CD14-positive monocyte (primary cell): ENCODE measurements around the gene CACNA1C. TPM values are rescaled to one million over a fixed set of nuclear protein-coding genes. Genes with fewer than 3 reads are reported as not detected.

Experiments
- DNase-seq, 3 donors: peaks; one replicate each; pipeline ENCODE4 v3.0.0-alpha.2; 2011 to 2022
- H2AFZ ChIP-seq: 2 replicates; pipeline ENCODE4 v1.6.0; 2012; ENCODE audit warnings: mild to moderate bottlenecking, low read depth, low read length, inconsistent platforms; ENCODE audit not compliant: insufficient read depth, poor library complexity, severe bottlenecking
- H3K27ac ChIP-seq, 2 donors: 1 replicate in 1 of 2; 2 replicates in 1 of 2; pipeline ENCODE4 v1.5.1; 2012 to 2013; ENCODE audit warnings: low read length in 2 of 2, control low read depth in 1 of 2, inconsistent platforms in 1 of 2, low read depth in 1 of 2, mild to moderate bottlenecking in 1 of 2
- H3K27me3 ChIP-seq, 2 donors: one replicate each; pipeline versions ENCODE4 v1.6.0 to v1.6.1; 2011 to 2013; ENCODE audit warnings: low read length in 2 of 2; ENCODE audit not compliant: control insufficient read depth in 2 of 2, insufficient read depth in 2 of 2
- H3K36me3 ChIP-seq, 2 donors: replicated peaks in 1 of 2; 1 replicate in 1 of 2; 2 replicates in 1 of 2; pipeline versions ENCODE4 v1.5.1 to v1.6.1; 2012 to 2013; ENCODE audit warnings: low read length in 2 of 2, control low read depth in 1 of 2, inconsistent platforms in 1 of 2, mild to moderate bottlenecking in 1 of 2; ENCODE audit not compliant: insufficient read depth in 2 of 2, control insufficient read depth in 1 of 2
- H3K4me1 ChIP-seq, 2 donors: 1 replicate in 1 of 2; 2 replicates in 1 of 2; pipeline versions ENCODE4 v1.5.1 to v1.6.1; 2012 to 2013; ENCODE audit warnings: low read length in 2 of 2, control low read depth in 1 of 2, inconsistent platforms in 1 of 2, mild to moderate bottlenecking in 1 of 2, moderate library complexity in 1 of 2; ENCODE audit not compliant: insufficient read depth in 2 of 2, control insufficient read depth in 1 of 2
- H3K4me2 ChIP-seq: replicated peaks from 2 replicates; pipeline ENCODE3; 2012; ENCODE audit warnings: low read length, moderate library complexity, mild to moderate bottlenecking; ENCODE audit not compliant: poor library complexity, severe bottlenecking; ENCODE audit errors: extremely low read depth
- H3K4me3 ChIP-seq, 3 experiments: fragments of 200-600 bp in 1 of 3; sonication (generic) in 1 of 3; replicated peaks in 1 of 3; 1 replicate in 2 of 3; 2 replicates in 1 of 3; pipeline ENCODE4 v1.5.1; 2011 to 2013; ENCODE audit warnings: low read length in 3 of 3, mild to moderate bottlenecking in 3 of 3, control low read depth in 2 of 3, low read depth in 2 of 3, inconsistent platforms in 1 of 3, moderate library complexity in 1 of 3
- H3K79me2 ChIP-seq: 2 replicates; pipeline ENCODE4 v1.6.0; 2012; ENCODE audit warnings: mild to moderate bottlenecking, control low read depth, inconsistent platforms, low read length, moderate library complexity; ENCODE audit not compliant: insufficient read depth
- H3K9ac ChIP-seq: 2 replicates; pipeline ENCODE4 v1.6.0; 2017; ENCODE audit warnings: low read length, mild to moderate bottlenecking; ENCODE audit not compliant: insufficient read depth, poor library complexity, severe bottlenecking
- H3K9me3 ChIP-seq, 2 donors: replicated peaks in 1 of 2; 1 replicate in 1 of 2; 2 replicates in 1 of 2; pipeline versions ENCODE4 v1.5.1 to v1.6.1; 2012 to 2013; ENCODE audit warnings: low read length in 2 of 2, control low read depth in 1 of 2; ENCODE audit not compliant: control insufficient read depth in 1 of 2, insufficient read depth in 1 of 2
- H4K20me1 ChIP-seq: 2 replicates; pipeline ENCODE4 v1.6.0; 2012; ENCODE audit warnings: mild to moderate bottlenecking, low read length, control low read depth, moderate library complexity; ENCODE audit not compliant: insufficient read depth
- H3K27ac Mint-ChIP-seq, 7 donors: one replicate each; pipeline ENCODE4 v1.8.0; 2020; ENCODE audit warnings: mild to moderate bottlenecking in 7 of 7, mixed read lengths in 7 of 7, moderate library complexity in 6 of 7, inconsistent platforms in 2 of 7
- H3K27me3 Mint-ChIP-seq, 3 donors: one replicate each; pipeline ENCODE4 v1.8.0; 2021 to 2022; ENCODE audit warnings: low read depth in 3 of 3, mild to moderate bottlenecking in 3 of 3, mixed read lengths in 3 of 3, moderate library complexity in 3 of 3, inconsistent platforms in 1 of 3
- H3K36me3 Mint-ChIP-seq, 2 donors: one replicate each; pipeline ENCODE4 v1.8.0; 2020; ENCODE audit warnings: mixed read lengths in 2 of 2, inconsistent platforms in 1 of 2, mild to moderate bottlenecking in 1 of 2
- H3K4me1 Mint-ChIP-seq: one replicate; pipeline ENCODE4 v1.8.0; 2020; ENCODE audit warnings: mild to moderate bottlenecking, mixed read lengths
- H3K4me3 Mint-ChIP-seq, 2 donors: one replicate each; pipeline ENCODE4 v1.8.0; 2020; ENCODE audit warnings: mild to moderate bottlenecking in 2 of 2, mixed read lengths in 2 of 2, moderate library complexity in 1 of 2
- H3K9me3 Mint-ChIP-seq, 7 donors: one replicate each; pipeline ENCODE4 v1.8.0; 2020 to 2022; ENCODE audit warnings: mixed read lengths in 7 of 7, mild to moderate bottlenecking in 6 of 7, moderate library complexity in 6 of 7, inconsistent platforms in 2 of 7
- WGBS: methylation state at CpG from one replicate; pipeline ENCODE4 v1.1.5; 2013; ENCODE audit warnings: missing lambda C conversion rate; ENCODE audit not compliant: insufficient coverage; 5-methylcytosine and 5-hydroxymethylcytosine counted together
- intact Hi-C, 2 donors: fragments of 100-400 bp; cut with micrococcal nuclease; formaldehyde crosslinking; loops; one replicate each; pipeline versions ENCODE4 v1.15.0 to v1.15.1; 2023
- polyA plus RNA-seq, 3 donors: library from polyadenylated mRNA; depleted of rRNA in 1 of 3; unstranded in 2 of 3; stranded (reverse) in 1 of 3; fragments of 300-500 nt in 2 of 3; fragments of >200 nt in 1 of 3; fragmentation: Illumina TruSeq in 2 of 3; gene quantifications; 1 replicate in 2 of 3; 2 replicates in 1 of 3; pipeline ENCODE4 v1.2.3, GENCODE V29; 2012 to 2021
- TF ChIP-seq, protein P1 (sequence below): fragments of 200-600 bp; IDR thresholded peaks from one replicate; pipeline ENCODE4 v1.8.0; 2022; ENCODE audit warnings: antibody characterized with exemption, mild to moderate bottlenecking

Gene CACNA1C
- polyA plus RNA-seq, 3 donors, result not detected

DNA sequence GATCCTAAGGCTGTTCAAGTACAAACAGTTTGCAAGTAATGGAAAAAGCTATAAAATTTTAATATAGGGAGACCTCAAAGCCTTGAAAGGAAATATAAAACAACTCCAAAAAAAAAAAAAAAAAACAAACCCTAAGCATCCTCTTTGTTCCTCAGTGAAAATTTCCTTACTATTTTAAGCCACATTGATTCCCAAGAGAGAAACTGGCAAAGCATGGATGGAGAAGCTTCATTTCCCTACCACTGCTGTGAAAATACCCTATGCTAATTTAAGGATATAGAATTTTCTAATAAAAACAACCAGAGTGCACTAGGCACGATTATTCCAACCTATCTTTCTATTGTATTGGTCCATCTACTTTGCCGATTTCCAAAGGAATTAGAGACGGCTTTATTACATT is 283.1 kb downstream of the CACNA1C start:
- Mint-ChIP-seq H3K4me3 (no peak overlapping the region), H3K27me3 (peaks cover 0 to 2% (median 0%) of the 10 kb centered on the region in 3 donors), H3K4me1 (peaks cover 69% of the 10 kb centered on the region), H3K9me3 (peaks cover 0 to 4% (median 0%) of the 10 kb centered on the region in 7 donors), H3K36me3 (no peaks in the 10 kb centered on the region), H3K27ac (peak overlapping the region; percentile 91 to 98 (median 97))
- Histone ChIP-seq H3K4me1 (peaks cover 73 to 76% of the 10 kb centered on the region in 2 donors), H3K9me3 (no peaks in the 10 kb centered on the region), H3K4me2 (peak overlapping the region; percentile 55), H3K27ac (peak overlapping the region in 1 of 2 donors; percentile 97), H3K4me3 (peak overlapping the region in 1 of 3 experiments; percentile 53), H4K20me1 (no peaks in the 10 kb centered on the region), H3K79me2 (no peaks in the 10 kb centered on the region), H3K36me3 (no peaks in the 10 kb centered on the region), H3K9ac (no peak overlapping the region), H3K27me3 (no peaks in the 10 kb centered on the region), H2AFZ (no peak overlapping the region)
- no CpG with 5 or more reads among the region's 3 CpGs for WGBS
- TF ChIP-seq, protein P1, sequence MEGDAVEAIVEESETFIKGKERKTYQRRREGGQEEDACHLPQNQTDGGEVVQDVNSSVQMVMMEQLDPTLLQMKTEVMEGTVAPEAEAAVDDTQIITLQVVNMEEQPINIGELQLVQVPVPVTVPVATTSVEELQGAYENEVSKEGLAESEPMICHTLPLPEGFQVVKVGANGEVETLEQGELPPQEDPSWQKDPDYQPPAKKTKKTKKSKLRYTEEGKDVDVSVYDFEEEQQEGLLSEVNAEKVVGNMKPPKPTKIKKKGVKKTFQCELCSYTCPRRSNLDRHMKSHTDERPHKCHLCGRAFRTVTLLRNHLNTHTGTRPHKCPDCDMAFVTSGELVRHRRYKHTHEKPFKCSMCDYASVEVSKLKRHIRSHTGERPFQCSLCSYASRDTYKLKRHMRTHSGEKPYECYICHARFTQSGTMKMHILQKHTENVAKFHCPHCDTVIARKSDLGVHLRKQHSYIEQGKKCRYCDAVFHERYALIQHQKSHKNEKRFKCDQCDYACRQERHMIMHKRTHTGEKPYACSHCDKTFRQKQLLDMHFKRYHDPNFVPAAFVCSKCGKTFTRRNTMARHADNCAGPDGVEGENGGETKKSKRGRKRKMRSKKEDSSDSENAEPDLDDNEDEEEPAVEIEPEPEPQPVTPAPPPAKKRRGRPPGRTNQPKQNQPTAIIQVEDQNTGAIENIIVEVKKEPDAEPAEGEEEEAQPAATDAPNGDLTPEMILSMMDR, result no peak
- intact Hi-C loops, result loop anchor here in 1 of 2 donors (1.0 kb wide), 1 partner anchor 40 kb away; no protein-coding TSS in a partner anchor
- DNase-seq, result no peak

DNA sequence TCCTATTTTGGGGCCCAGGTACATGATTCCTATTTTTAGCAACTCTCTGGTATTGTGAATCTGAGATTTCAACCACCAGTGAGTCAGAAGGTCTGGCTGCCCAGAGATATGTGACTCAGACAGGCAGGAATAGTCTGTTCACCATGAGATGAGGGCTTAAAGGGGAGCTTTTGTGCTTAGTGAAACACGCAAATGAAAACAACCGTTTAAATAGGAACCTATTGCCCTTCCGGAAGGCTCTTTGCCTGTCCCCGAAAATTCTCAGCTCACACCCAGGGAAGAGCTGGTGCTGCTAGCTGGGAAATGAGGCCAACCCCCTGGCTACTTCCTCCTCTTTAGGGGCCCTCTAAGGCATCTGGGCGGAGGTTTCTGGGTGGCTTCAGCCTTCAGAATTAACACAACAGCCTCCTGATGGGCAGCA is 283.6 kb downstream of the CACNA1C start:
- H3K4me1 Mint-ChIP-seq, result peaks cover 74% of the 10 kb centered on the region
- intact Hi-C loops, result loop anchor here in 1 of 2 donors (1.0 kb wide), 1 partner anchor 40 kb away; no protein-coding TSS in a partner anchor
- peak overlapping the region; percentile 57 for H3K9ac ChIP-seq
- WGBS, result 0% methylated on average over 1 of the region's 5 CpGs
- H3K79me2 ChIP-seq, result no peaks in the 10 kb centered on the region
- H3K4me3 Mint-ChIP-seq, result peak overlapping the region; percentile 42 to 68
- H3K9me3 ChIP-seq, result no peaks in the 10 kb centered on the region
- H3K9me3 Mint-ChIP-seq, result peaks cover 0 to 4% (median 0%) of the 10 kb centered on the region in 7 donors
- H3K36me3 Mint-ChIP-seq, result peaks cover 0 to 2% of the 10 kb centered on the region in 2 donors
- TF ChIP-seq, protein P1, result no peak
- H3K27ac ChIP-seq, result peak overlapping the region; percentile 93 to 97
- peak overlapping the region; percentile 55 for H3K4me2 ChIP-seq
- H3K4me1 ChIP-seq, result peaks cover 78 to 81% of the 10 kb centered on the region in 2 donors
- peak overlapping the region; percentile 91 to 98 (median 97) for H3K27ac Mint-ChIP-seq
- no peaks in the 10 kb centered on the region for H4K20me1 ChIP-seq
- H3K36me3 ChIP-seq, result no peaks in the 10 kb centered on the region
- H3K27me3 Mint-ChIP-seq, result peaks cover 0 to 2% (median 0%) of the 10 kb centered on the region in 3 donors
- peak overlapping the region; percentile 66 for H2AFZ ChIP-seq
- peak overlapping the region in 1 of 3 experiments; percentile 53 for H3K4me3 ChIP-seq
- H3K27me3 ChIP-seq, result no peaks in the 10 kb centered on the region
- DNase-seq, result peak; percentile 81 to 94 (median 93)
